ENCODE measurements around the gene SLC38A3. TPM values are rescaled to one million over a fixed set of nuclear protein-coding genes. Genes with fewer than 3 reads are reported as not detected.

Gene SLC38A3
- total RNA-seq, 1 experiment from 2014 or later: 16.8 TPM

DNA sequence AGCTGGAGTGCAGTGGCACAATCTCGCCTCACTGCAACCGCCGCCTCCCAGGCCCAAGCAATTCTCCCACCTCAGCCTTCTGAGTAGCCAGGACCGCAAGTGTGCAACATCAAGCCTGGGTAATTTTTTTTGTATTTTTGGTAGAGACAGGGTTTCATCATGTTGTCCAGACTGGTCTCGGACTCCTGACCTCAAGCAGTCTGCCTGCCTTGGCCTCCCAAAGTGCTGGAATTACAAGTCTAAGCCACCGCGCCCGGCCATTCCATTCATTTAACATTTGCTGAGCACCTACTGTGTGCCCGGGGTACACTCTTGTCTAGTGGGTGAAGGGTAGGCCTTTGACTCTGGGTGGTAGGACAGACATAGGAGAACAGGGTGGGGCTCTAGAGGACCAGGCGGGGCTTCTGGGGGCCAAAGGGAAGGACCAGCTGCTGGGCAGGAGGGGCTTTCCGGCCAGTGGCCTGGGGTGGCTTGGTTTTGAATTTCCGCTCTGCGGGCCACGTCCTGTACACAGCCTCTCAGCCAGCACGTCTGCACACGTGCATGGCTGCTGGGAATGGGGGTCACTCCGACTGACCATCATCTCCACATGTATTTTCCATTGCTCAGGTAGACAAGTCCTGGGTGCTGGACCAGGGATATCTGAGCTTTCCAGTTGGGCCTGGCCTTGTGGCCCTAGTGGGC is 2.4 kb downstream of the SLC38A3 start:
- ChIA-PET CTCF (interaction anchor here (0.6 to 0.9 kb wide), 2 partner anchors 14 to 30 kb away, joined by 6 read pairs; no protein-coding TSS in a partner anchor), POLR2A (no interaction called here)
- H3K27ac Mint-ChIP-seq (ENCODE audit: unreplicated experiment): no peak overlapping the region
- Histone ChIP-seq H3K36me3 (ENCODE audit: control insufficient read depth, insufficient read depth, low read length) (no peaks in the 10 kb centered on the region), H3K9me3 (no peaks in the 10 kb centered on the region), H3K4me1 (peaks cover 39% of the 10 kb centered on the region), H3K27me3 (replicated peaks; ENCODE audit: control insufficient read depth, insufficient read depth, low read length) (no peaks in the 10 kb centered on the region), H3K4me3 (ENCODE audit: low read depth, low read length) (no peak overlapping the region)
- H3K27me3 Mint-ChIP-seq (ENCODE audit: insufficient read depth, unreplicated experiment): no peaks in the 10 kb centered on the region
- H3K36me3 Mint-ChIP-seq (ENCODE audit: insufficient read depth, unreplicated experiment): peaks cover 4% of the 10 kb centered on the region
- DNase-seq: no peak
- H3K9me3 Mint-ChIP-seq (ENCODE audit: unreplicated experiment): no peaks in the 10 kb centered on the region
- peaks cover 19% of the 10 kb centered on the region for H3K4me1 Mint-ChIP-seq (ENCODE audit: low read depth, unreplicated experiment)
- TF ChIP-seq, protein P1, sequence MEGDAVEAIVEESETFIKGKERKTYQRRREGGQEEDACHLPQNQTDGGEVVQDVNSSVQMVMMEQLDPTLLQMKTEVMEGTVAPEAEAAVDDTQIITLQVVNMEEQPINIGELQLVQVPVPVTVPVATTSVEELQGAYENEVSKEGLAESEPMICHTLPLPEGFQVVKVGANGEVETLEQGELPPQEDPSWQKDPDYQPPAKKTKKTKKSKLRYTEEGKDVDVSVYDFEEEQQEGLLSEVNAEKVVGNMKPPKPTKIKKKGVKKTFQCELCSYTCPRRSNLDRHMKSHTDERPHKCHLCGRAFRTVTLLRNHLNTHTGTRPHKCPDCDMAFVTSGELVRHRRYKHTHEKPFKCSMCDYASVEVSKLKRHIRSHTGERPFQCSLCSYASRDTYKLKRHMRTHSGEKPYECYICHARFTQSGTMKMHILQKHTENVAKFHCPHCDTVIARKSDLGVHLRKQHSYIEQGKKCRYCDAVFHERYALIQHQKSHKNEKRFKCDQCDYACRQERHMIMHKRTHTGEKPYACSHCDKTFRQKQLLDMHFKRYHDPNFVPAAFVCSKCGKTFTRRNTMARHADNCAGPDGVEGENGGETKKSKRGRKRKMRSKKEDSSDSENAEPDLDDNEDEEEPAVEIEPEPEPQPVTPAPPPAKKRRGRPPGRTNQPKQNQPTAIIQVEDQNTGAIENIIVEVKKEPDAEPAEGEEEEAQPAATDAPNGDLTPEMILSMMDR (IDR thresholded peaks at IDR 0.05; ENCODE audit: insufficient read depth in 1 of 2, low read depth in 1 of 2, low read length in 1 of 2, severe bottlenecking in 1 of 2, unreplicated experiment in 1 of 2): no peak
- BruUV-seq (replicated peaks): no TSS peak
- intact Hi-C loops (cut with micrococcal nuclease; ENCODE audit: unreplicated experiment): no loop called here
- no peak overlapping the region for H3K4me3 Mint-ChIP-seq (ENCODE audit: unreplicated experiment)

DNA sequence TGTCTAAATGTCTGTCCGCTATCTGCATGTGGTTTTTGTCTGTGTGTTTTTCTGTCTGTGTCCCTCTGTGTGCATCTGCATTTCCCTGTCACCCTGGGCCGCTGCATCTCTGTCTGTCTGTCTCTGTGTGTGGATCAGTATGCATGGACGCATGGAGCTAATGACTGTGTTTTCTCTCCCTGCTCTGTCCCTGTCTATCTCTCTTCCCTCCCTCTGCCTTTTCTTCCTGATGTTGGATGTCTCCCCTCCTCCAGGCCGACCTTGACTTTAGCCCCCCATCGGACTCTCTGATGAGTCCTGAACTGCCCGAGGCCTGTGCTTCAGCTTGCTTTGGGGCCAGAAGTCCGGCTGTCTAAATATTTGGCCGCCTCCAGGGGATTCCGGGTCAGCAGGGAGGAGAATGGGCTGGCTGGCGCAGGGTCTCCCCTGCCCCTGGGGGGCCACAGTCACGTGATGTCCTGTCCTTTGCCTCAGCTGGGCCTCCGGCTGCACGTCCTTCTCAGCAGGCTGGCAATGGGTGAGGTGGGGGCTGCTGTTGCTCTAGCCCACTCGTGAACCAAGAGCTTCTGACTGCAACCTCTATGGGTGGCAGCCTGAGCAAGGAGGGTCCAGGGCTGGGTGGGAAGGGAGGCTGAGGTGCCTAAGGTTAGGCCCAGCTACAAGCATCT is 3.7 kb downstream of the SLC38A3 start:
- intact Hi-C loops (cut with micrococcal nuclease; ENCODE audit: unreplicated experiment): no loop called here

DNA sequence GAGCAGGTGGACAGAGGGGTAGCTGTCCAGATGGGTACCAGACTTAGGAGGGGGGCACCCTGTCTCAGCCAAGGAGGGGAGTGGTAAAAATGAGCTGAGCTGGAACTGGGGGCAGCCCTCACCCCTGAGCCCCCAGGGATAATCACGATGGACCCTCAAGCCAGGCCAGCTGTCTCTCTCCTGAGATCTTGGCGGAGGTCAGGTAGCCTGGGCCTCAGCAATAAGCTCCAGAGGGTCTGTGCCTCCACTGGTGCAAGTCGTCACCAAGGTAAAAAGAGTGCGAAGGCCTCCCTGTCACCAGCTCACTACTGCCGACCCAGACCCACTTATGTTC is 5.1 kb downstream of the SLC38A3 start:
- Mint-ChIP-seq H3K27me3 (ENCODE audit: insufficient read depth, unreplicated experiment) (no peaks in the 10 kb centered on the region), H3K4me1 (ENCODE audit: low read depth, unreplicated experiment) (peaks cover 12% of the 10 kb centered on the region), H3K4me3 (ENCODE audit: unreplicated experiment) (no peak overlapping the region), H3K27ac (ENCODE audit: unreplicated experiment) (no peak overlapping the region), H3K36me3 (ENCODE audit: insufficient read depth, unreplicated experiment) (peaks cover 4% of the 10 kb centered on the region), H3K9me3 (ENCODE audit: unreplicated experiment) (no peaks in the 10 kb centered on the region)
- BruUV-seq (replicated peaks): no TSS peak
- TF ChIP-seq, protein P1 (IDR thresholded peaks at IDR 0.05; ENCODE audit: insufficient read depth in 1 of 2, low read depth in 1 of 2, low read length in 1 of 2, severe bottlenecking in 1 of 2, unreplicated experiment in 1 of 2): no peak
- intact Hi-C loops (cut with micrococcal nuclease; ENCODE audit: unreplicated experiment): loop anchor here (2.0 kb wide), 1 partner anchor 15 kb away; no protein-coding TSS in a partner anchor
- Histone ChIP-seq H3K4me3 (ENCODE audit: low read depth, low read length) (no peak overlapping the region), H3K4me1 (peaks cover 33% of the 10 kb centered on the region), H3K9me3 (no peaks in the 10 kb centered on the region), H3K36me3 (ENCODE audit: control insufficient read depth, insufficient read depth, low read length) (no peaks in the 10 kb centered on the region), H3K27me3 (replicated peaks; ENCODE audit: control insufficient read depth, insufficient read depth, low read length) (no peaks in the 10 kb centered on the region)
- POLR2A ChIA-PET: no interaction called here
- no peak for DNase-seq
- CTCF ChIA-PET: interaction anchor here (0.7 to 2.6 kb wide), 5 partner anchors 14 to 276 kb away, joined by 3 to 23 read pairs (median 11); no protein-coding TSS in a partner anchor

More for the DNA sequence above, 3.7 kb downstream of the SLC38A3 start:
- H3K36me3 ChIP-seq (ENCODE audit: control insufficient read depth, insufficient read depth, low read length): no peaks in the 10 kb centered on the region
- peaks cover 4% of the 10 kb centered on the region for H3K36me3 Mint-ChIP-seq (ENCODE audit: insufficient read depth, unreplicated experiment)
- H3K4me1 Mint-ChIP-seq (ENCODE audit: low read depth, unreplicated experiment): peaks cover 12% of the 10 kb centered on the region
- H3K9me3 ChIP-seq: no peaks in the 10 kb centered on the region
- TF ChIP-seq, protein P1 (IDR thresholded peaks at IDR 0.05; ENCODE audit: insufficient read depth in 1 of 2, low read depth in 1 of 2, low read length in 1 of 2, severe bottlenecking in 1 of 2, unreplicated experiment in 1 of 2): no peak
- H3K4me3 Mint-ChIP-seq (ENCODE audit: unreplicated experiment): no peak overlapping the region
- POLR2A ChIA-PET: interaction anchor here (0.7 kb wide), 1 partner anchor 13 kb away, joined by 9 read pairs; no protein-coding TSS in a partner anchor
- DNase-seq: no peak
- H3K4me3 ChIP-seq (ENCODE audit: low read depth, low read length): no peak overlapping the region
- CTCF ChIA-PET: interaction anchor here (0.9 to 1.9 kb wide), 3 partner anchors 14 to 27 kb away, joined by 3 to 7 read pairs (median 4); partner anchors contain the start of gene GNAI2
- no peak overlapping the region for H3K27ac Mint-ChIP-seq (ENCODE audit: unreplicated experiment)
- H3K27me3 ChIP-seq (replicated peaks; ENCODE audit: control insufficient read depth, insufficient read depth, low read length): no peaks in the 10 kb centered on the region
- no TSS peak for BruUV-seq (replicated peaks)
- no peaks in the 10 kb centered on the region for H3K9me3 Mint-ChIP-seq (ENCODE audit: unreplicated experiment)
- H3K27me3 Mint-ChIP-seq (ENCODE audit: insufficient read depth, unreplicated experiment): no peaks in the 10 kb centered on the region
- H3K4me1 ChIP-seq: peaks cover 39% of the 10 kb centered on the region
